HepG2 (cell line): Measurements from ENCODE around the gene NEMF. TPM values are rescaled to one million over a fixed set of nuclear protein-coding genes. Genes with fewer than 3 reads are reported as not detected.

ENCODE experiments used
- HNRNPLL ChIP-seq: fragments of 200-400 bp; formaldehyde crosslinking; IDR thresholded peaks from 2 replicates; pipeline ENCODE4 v1.6.1; 2017; ENCODE audit warnings: mild to moderate bottlenecking, low read depth, low read length; ENCODE audit not compliant: poor library complexity, severe bottlenecking
- MYC ChIP-seq: sonication (generic); formaldehyde crosslinking; IDR thresholded peaks from 2 replicates; pipeline ENCODE4 v1.9.0; 2021; ENCODE audit warnings: missing genetic modification reagents, borderline replicate concordance
- PHF5A ChIP-seq: IDR thresholded peaks from one replicate; pipeline ENCODE4 v1.6.1; 2018; ENCODE audit warnings: low read depth, missing genetic modification reagents; ENCODE audit not compliant: unreplicated experiment
- SMAD9 ChIP-seq: sonication (generic); formaldehyde crosslinking; IDR thresholded peaks from 2 replicates; pipeline ENCODE4 v1.5.1; 2020; ENCODE audit warnings: mild to moderate bottlenecking, missing genetic modification reagents
- STAG1 ChIP-seq: sonication (generic); formaldehyde crosslinking; IDR thresholded peaks from 2 replicates; pipeline ENCODE4 v1.4.0; 2020; ENCODE audit warnings: missing genetic modification reagents
- ZBTB40 ChIP-seq, 2 experiments: fragments of 450-650 bp in 1 of 2; sonication (generic) in 1 of 2; formaldehyde crosslinking in 1 of 2; IDR thresholded peaks; 2 replicates each; pipeline versions ENCODE4 v1.6.1 to v1.8.0; 2016 to 2022; ENCODE audit warnings: antibody characterized with exemption in 1 of 2, mild to moderate bottlenecking in 1 of 2, missing genetic modification reagents in 1 of 2
- ZNF121 ChIP-seq: sonication (generic); formaldehyde crosslinking; IDR thresholded peaks from 2 replicates; pipeline ENCODE4 v1.5.0; 2020; ENCODE audit warnings: mild to moderate bottlenecking, missing genetic modification reagents
- ZNF331 ChIP-seq: sonication (generic); formaldehyde crosslinking; IDR thresholded peaks from 2 replicates; pipeline ENCODE4 v1.4.0; 2020; ENCODE audit warnings: missing genetic modification reagents
- ZSCAN21 ChIP-seq: sonication (generic); formaldehyde crosslinking; IDR thresholded peaks from 2 replicates; pipeline ENCODE4 v1.8.0; 2022; ENCODE audit warnings: mild to moderate bottlenecking, missing genetic modification reagents, moderate library complexity, borderline replicate concordance
- polyA plus RNA-seq, 8 experiments: library from polyadenylated mRNA; depleted of rRNA in 3 of 8; stranded (reverse) in 7 of 8; unstranded in 1 of 8; fragments of >200 nt; fragmentation: Illumina TruSeq in 4 of 8; extraction: Trizol in 4 of 8; gene quantifications; 2 replicates each; pipeline versions ENCODE4 v1.2.1 to v1.2.3, GENCODE V29; 2011 to 2016; ENCODE audit warnings: low read depth in 4 of 8, missing spikeins in 1 of 8, mixed read lengths in 1 of 8; ENCODE audit not compliant: insufficient read depth in 1 of 8
- total RNA-seq, 5 experiments: library from RNA; depleted of rRNA; stranded (reverse); fragments of >200 nt; fragmentation: Illumina TruSeq; extraction: Trizol; gene quantifications; 2 replicates each; pipeline ENCODE4 v1.2.3, GENCODE V29; 2016; ENCODE audit warnings: low read depth in 1 of 5
- TF ChIP-seq, protein P1 (sequence below): sonication (generic); formaldehyde crosslinking; conservative IDR thresholded peaks from 2 replicates; pipeline ENCODE4 v1.4.0; 2020; ENCODE audit warnings: mild to moderate bottlenecking, missing genetic modification reagents, moderate library complexity
- TF ChIP-seq, protein P2 (sequence below): sonication (generic); formaldehyde crosslinking; IDR thresholded peaks from 2 replicates; pipeline ENCODE4 v1.8.0; 2022; ENCODE audit warnings: mild to moderate bottlenecking, missing genetic modification reagents

The NEMF gene
- total and polyA plus RNA-seq, 2 of the 13 experiments (the other 11 are each of a cell fraction or from before 2014, with no cell fraction given) = 21.3 to 57.9 TPM

GRCh38 chr14:49867831-49868719, 15.5 kb upstream of the NEMF start (continued):
- TF ChIP-seq, protein P1, sequence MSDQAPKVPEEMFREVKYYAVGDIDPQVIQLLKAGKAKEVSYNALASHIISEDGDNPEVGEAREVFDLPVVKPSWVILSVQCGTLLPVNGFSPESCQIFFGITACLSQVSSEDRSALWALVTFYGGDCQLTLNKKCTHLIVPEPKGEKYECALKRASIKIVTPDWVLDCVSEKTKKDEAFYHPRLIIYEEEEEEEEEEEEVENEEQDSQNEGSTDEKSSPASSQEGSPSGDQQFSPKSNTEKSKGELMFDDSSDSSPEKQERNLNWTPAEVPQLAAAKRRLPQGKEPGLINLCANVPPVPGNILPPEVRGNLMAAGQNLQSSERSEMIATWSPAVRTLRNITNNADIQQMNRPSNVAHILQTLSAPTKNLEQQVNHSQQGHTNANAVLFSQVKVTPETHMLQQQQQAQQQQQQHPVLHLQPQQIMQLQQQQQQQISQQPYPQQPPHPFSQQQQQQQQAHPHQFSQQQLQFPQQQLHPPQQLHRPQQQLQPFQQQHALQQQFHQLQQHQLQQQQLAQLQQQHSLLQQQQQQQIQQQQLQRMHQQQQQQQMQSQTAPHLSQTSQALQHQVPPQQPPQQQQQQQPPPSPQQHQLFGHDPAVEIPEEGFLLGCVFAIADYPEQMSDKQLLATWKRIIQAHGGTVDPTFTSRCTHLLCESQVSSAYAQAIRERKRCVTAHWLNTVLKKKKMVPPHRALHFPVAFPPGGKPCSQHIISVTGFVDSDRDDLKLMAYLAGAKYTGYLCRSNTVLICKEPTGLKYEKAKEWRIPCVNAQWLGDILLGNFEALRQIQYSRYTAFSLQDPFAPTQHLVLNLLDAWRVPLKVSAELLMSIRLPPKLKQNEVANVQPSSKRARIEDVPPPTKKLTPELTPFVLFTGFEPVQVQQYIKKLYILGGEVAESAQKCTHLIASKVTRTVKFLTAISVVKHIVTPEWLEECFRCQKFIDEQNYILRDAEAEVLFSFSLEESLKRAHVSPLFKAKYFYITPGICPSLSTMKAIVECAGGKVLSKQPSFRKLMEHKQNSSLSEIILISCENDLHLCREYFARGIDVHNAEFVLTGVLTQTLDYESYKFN (CRISPR knock-in tag) = 0 out of 2 replicates have a peak, but pooled peaks have one; percentile 21
- TF ChIP-seq PHF5A (no peak), HNRNPLL (peak; percentile 63), SMAD9 (CRISPR knock-in tag) (no peak), ZBTB40 (IDR thresholded peaks at IDR 0.05) (no peak), ZBTB40 (CRISPR knock-in tag; IDR thresholded peaks at IDR 0.05) (0 out of 2 replicates have a peak, but pooled peaks have one; percentile 22), ZNF121 (0 out of 2 replicates have a peak, but pooled peaks have one; percentile 23), ZNF331 (CRISPR knock-in tag) (0 out of 2 replicates have a peak, but pooled peaks have one; percentile 8), MYC (peak; percentile 40; the same call in 1 of the 2 replicates), ZSCAN21 (CRISPR knock-in tag) (peak; percentile 70), STAG1 (CRISPR knock-in tag) (peak; percentile 22; the same call in 1 of the 2 replicates)
- TF ChIP-seq, protein P2, sequence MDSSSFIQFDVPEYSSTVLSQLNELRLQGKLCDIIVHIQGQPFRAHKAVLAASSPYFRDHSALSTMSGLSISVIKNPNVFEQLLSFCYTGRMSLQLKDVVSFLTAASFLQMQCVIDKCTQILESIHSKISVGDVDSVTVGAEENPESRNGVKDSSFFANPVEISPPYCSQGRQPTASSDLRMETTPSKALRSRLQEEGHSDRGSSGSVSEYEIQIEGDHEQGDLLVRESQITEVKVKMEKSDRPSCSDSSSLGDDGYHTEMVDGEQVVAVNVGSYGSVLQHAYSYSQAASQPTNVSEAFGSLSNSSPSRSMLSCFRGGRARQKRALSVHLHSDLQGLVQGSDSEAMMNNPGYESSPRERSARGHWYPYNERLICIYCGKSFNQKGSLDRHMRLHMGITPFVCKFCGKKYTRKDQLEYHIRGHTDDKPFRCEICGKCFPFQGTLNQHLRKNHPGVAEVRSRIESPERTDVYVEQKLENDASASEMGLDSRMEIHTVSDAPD = no peak
